Stimulated activated naive B cell treated with anti-CD40 and anti-IgM and Interleukin-4, amounts not matched to agents 10 μg/mL and 1 μg/mL and 100 μg/mL, for 72 hours (primary cell): ENCODE results near the gene DTL.
A peak's percentile ranks its signal among the peaks of the same experiment; 100 is the strongest.

ENCODE experiments used
- ATAC-seq, 2 donors: fragments of 150-1000 bp; cut with Tn5 transposase; replicated peaks; 2 replicates each; pipeline ENCODE4 v1.10.0; 2021; ENCODE audit warnings: moderate library complexity in 1 of 2
- DNase-seq: peaks from one replicate; pipeline ENCODE4 v3.0.0; 2021
- H3K27ac Mint-ChIP-seq: one replicate; pipeline ENCODE4 v1.8.0; 2022; ENCODE audit warnings: mild to moderate bottlenecking, mixed read lengths
- H3K27me3 Mint-ChIP-seq, 2 donors: one replicate each; pipeline ENCODE4 v1.8.0; 2022; ENCODE audit warnings: mixed read lengths in 2 of 2
- H3K36me3 Mint-ChIP-seq, 2 donors: one replicate each; pipeline ENCODE4 v1.8.0; 2022; ENCODE audit warnings: mixed read lengths in 2 of 2, mild to moderate bottlenecking in 1 of 2
- H3K4me1 Mint-ChIP-seq, 2 donors: one replicate each; pipeline ENCODE4 v1.8.0; 2022; ENCODE audit warnings: mixed read lengths in 2 of 2, mild to moderate bottlenecking in 1 of 2
- H3K4me3 Mint-ChIP-seq, 2 donors: one replicate each; pipeline ENCODE4 v1.8.0; 2022; ENCODE audit warnings: mild to moderate bottlenecking in 2 of 2, mixed read lengths in 2 of 2, moderate library complexity in 1 of 2
- H3K9me3 Mint-ChIP-seq, 2 donors: one replicate each; pipeline ENCODE4 v1.8.0; 2022; ENCODE audit warnings: mixed read lengths in 2 of 2, mild to moderate bottlenecking in 1 of 2

DTL gene

DNA sequence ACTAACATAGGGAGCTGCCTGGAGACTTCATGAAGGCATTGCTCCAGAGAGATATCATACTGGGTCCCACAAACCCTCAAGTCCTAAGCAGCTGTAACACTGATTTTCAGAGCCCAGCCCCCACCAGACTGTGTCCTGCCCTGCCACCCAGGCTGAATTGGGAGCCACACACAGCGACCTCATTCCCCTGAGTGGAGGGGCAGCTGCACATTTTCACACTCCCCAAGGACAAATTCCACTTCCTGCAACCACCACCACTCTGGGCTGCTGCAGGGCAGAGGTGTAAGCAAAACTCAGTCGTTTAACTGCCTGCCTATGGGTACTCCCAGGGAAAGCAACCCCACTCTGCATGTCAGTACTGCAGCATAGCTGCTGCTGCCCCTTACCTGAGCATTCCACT lies 19.8 kb downstream of the DTL start:
- no peak overlapping the region for H3K27ac Mint-ChIP-seq
- no peak overlapping the region for H3K4me3 Mint-ChIP-seq
- H3K9me3 Mint-ChIP-seq: peaks cover 15 to 19% of the 10 kb centered on the region in 2 donors
- ATAC-seq: no peak
- no peak for DNase-seq
- no peaks in the 10 kb centered on the region for H3K4me1 Mint-ChIP-seq
- no peaks in the 10 kb centered on the region for H3K27me3 Mint-ChIP-seq
- peaks cover 52 to 67% of the 10 kb centered on the region in 2 donors for H3K36me3 Mint-ChIP-seq

- peaks cover 15 to 19% of the 10 kb centered on the region in 2 donors for H3K9me3 Mint-ChIP-seq
- no peaks in the 10 kb centered on the region for H3K4me1 Mint-ChIP-seq
- H3K27ac Mint-ChIP-seq: no peak overlapping the region
- no peak overlapping the region for H3K4me3 Mint-ChIP-seq
- ATAC-seq: no peak
- peaks cover 21 to 25% of the 10 kb centered on the region in 2 donors for H3K36me3 Mint-ChIP-seq
- no peaks in the 10 kb centered on the region for H3K27me3 Mint-ChIP-seq
- DNase-seq: no peak
Measured at GRCh38 chr1:212060632-212061472, 25.3 kb downstream of the DTL start.

DNA sequence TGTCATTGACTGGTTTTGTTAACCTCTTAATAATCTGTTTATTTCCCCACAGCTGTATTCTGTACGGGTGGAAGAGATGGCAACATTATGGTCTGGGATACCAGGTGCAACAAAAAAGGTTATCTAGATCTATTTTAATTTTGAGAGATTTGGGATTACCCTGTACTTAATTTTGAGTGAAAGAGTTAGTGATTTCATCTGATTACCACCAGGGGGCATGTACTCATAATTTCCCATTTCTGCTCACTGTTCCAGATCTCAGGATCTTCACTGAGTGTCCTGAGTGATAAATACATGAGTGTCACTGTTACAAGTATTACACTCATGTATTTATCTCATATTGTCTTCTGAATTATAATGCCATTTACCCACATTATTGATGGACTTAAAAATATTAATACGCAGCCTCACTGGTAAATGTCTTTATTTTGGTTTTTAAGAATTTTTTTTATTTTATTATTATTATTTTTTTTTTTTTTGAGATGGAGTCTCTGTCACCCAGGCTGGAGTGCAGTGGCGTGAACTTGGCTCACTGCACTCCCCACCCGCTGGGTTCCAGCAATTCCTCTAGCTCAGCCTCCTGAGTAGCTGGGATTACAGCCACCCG lies 27.4 kb downstream of the DTL start:
- DNase-seq (no peak), ATAC-seq (peak; percentile 38 to 47)
- Mint-ChIP-seq H3K4me3 (no peak overlapping the region), H3K27me3 (no peaks in the 10 kb centered on the region), H3K27ac (no peak overlapping the region), H3K36me3 (peaks cover 6 to 9% of the 10 kb centered on the region in 2 donors), H3K9me3 (peaks cover 0 to 3% of the 10 kb centered on the region in 2 donors), H3K4me1 (no peaks in the 10 kb centered on the region)

DNA sequence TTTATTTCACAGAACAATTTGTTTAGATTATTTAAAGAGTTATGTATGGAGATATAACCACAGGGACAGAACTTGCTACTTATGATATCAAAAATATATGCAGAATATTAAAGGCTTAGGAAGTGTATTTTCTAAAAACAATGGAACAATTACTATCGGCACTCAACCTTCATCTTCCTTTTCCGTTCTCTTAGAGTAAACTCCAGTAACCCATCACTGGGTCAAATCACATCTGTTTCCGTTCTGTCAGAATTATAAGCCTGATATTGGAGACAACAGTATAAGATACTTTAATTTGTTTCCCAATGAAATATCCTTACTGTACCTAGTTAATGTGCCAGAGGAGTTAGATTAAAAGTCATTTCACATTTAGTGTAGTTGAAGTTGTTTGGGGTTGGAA lies 32.2 kb downstream of the DTL start:
- Mint-ChIP-seq H3K27me3 (no peaks in the 10 kb centered on the region), H3K9me3 (no peaks in the 10 kb centered on the region)

DNA sequence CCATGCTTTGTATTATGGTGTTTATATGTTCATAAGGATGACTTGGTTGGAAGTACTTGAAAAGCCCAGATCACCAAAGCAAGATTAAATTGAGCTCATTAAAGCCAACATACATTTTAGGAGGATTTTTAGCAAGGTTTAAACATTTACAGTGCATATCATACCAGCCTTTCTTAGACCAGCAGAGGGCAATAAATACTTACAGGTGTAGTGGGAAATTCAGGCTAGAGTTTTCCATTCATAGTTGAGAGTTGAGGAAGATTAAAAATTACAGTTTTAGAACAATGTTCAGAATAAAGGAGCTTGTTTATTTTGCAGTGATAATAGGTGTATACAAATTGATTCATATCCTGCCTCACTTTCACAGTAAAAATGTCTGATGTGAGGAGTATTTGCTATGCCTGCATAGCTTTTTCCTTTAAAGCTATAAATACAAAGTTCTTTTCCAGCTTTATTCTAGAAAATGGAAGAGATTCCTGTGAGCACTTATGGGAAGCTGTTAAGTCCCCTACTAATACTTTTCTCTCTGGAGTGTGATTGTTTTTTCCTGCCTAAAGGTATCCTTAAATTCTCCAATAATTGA lies 35.3 kb downstream of the DTL start:
- no peak overlapping the region for H3K27ac Mint-ChIP-seq
- H3K4me1 Mint-ChIP-seq: no peaks in the 10 kb centered on the region
- DNase-seq (no peak), ATAC-seq (peak; percentile 47 to 63)
- peaks cover 8 to 16% of the 10 kb centered on the region in 2 donors for H3K36me3 Mint-ChIP-seq
- no peak overlapping the region for H3K4me3 Mint-ChIP-seq
- H3K9me3 Mint-ChIP-seq: no peaks in the 10 kb centered on the region
- no peaks in the 10 kb centered on the region for H3K27me3 Mint-ChIP-seq

More for the DNA sequence above, 32.2 kb downstream of the DTL start:
- Mint-ChIP-seq H3K4me3 (no peak overlapping the region), H3K36me3 (peaks cover 5 to 11% of the 10 kb centered on the region in 2 donors), H3K27ac (no peak overlapping the region), H3K4me1 (no peaks in the 10 kb centered on the region)
- no peak for ATAC-seq
- no peak for DNase-seq

GRCh38 chr1:212072047-212072446 lies 36.5 kb downstream of the DTL start:
- H3K36me3 Mint-ChIP-seq: peaks cover 9 to 15% of the 10 kb centered on the region in 2 donors
- H3K27me3 Mint-ChIP-seq: no peaks in the 10 kb centered on the region
- DNase-seq: no peak
- H3K9me3 Mint-ChIP-seq: no peaks in the 10 kb centered on the region
- no peak for ATAC-seq
- no peak overlapping the region for H3K27ac Mint-ChIP-seq
- H3K4me3 Mint-ChIP-seq: no peak overlapping the region
- no peaks in the 10 kb centered on the region for H3K4me1 Mint-ChIP-seq

DNA sequence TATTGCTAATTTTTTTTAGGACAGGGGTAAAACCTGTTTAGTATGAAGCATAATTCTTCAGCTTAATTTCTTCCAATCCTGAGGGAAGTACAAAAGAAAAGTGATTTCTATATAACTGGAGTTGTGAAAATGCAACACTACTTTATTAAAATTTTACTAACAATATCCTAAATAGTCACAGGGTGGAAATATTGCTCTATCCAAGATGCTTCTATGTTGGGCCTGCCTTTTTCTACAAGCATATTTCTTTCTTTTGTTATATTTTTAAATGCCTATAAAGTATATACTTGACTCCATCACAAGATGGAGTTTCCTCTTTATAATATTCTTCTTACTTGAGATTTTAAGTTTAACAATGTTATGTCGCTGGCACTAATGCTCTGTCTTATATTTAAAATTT lies 37.9 kb downstream of the DTL start:
- no peaks in the 10 kb centered on the region for H3K9me3 Mint-ChIP-seq
- H3K27ac Mint-ChIP-seq: no peak overlapping the region
- no peak for DNase-seq
- peaks cover 8 to 15% of the 10 kb centered on the region in 2 donors for H3K36me3 Mint-ChIP-seq
- no peaks in the 10 kb centered on the region for H3K27me3 Mint-ChIP-seq
- no peak overlapping the region for H3K4me3 Mint-ChIP-seq
- no peak for ATAC-seq
- no peaks in the 10 kb centered on the region for H3K4me1 Mint-ChIP-seq

DNA sequence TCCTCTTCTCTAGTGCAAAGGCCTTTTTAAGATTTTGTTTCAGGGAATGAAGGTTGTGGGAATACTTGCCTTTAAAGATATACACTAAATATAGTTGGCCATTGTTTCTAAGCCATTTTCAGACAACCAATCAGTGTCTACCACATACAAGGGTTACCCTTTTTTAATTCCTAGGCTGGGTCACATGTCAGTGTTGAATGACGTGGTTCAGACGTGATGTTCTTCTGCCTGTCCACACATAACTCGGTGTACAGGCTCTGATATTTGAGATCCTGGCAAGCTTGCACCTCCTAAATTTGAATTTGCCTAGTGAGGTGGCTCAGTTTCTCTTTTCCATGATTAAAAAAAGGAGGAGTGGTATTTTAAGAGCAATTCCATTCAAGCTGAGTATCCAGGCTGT lies 38.8 kb downstream of the DTL start:
- Mint-ChIP-seq H3K4me3 (no peak overlapping the region), H3K36me3 (peaks cover 8 to 15% of the 10 kb centered on the region in 2 donors), H3K27ac (no peak overlapping the region), H3K9me3 (no peaks in the 10 kb centered on the region), H3K4me1 (no peaks in the 10 kb centered on the region), H3K27me3 (no peaks in the 10 kb centered on the region)
- ATAC-seq (no peak), DNase-seq (no peak)

DNA sequence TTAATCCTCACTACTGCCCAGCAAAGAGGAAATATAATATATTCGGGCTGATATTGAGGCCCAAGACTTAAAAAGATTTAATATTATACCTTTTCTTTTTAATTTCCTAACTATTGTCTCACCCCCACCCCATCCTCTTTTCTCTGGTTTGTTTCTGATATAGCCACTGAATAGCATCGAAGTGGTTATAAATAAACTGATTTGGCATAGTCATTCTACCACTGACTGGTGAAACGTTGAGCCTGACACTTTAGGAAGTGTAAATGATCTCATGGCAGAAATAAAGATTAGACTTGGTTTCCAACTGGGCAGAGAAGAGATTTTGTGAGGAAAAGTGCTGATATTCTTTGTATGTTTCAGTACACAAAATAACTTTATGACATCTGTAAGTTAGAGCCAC lies 39.3 kb downstream of the DTL start:
- no peaks in the 10 kb centered on the region for H3K9me3 Mint-ChIP-seq
- H3K36me3 Mint-ChIP-seq: peaks cover 8 to 15% of the 10 kb centered on the region in 2 donors
- H3K4me3 Mint-ChIP-seq: no peak overlapping the region
- H3K27ac Mint-ChIP-seq: no peak overlapping the region
- H3K4me1 Mint-ChIP-seq: no peaks in the 10 kb centered on the region
- H3K27me3 Mint-ChIP-seq: no peaks in the 10 kb centered on the region
- DNase-seq: no peak
- no peak for ATAC-seq

GRCh38 chr1:212077028-212077427 lies 41.5 kb downstream of the DTL start:
- no peak overlapping the region for H3K27ac Mint-ChIP-seq
- H3K27me3 Mint-ChIP-seq: no peaks in the 10 kb centered on the region
- H3K4me3 Mint-ChIP-seq: no peak overlapping the region
- H3K9me3 Mint-ChIP-seq: no peaks in the 10 kb centered on the region
- no peaks in the 10 kb centered on the region for H3K4me1 Mint-ChIP-seq
- DNase-seq (no peak), ATAC-seq (no peak)
- peaks cover 9% of the 10 kb centered on the region in 2 donors for H3K36me3 Mint-ChIP-seq

GRCh38 chr1:212078826-212079225 lies 43.3 kb downstream of the DTL start:
- no peak overlapping the region for H3K4me3 Mint-ChIP-seq

DNA sequence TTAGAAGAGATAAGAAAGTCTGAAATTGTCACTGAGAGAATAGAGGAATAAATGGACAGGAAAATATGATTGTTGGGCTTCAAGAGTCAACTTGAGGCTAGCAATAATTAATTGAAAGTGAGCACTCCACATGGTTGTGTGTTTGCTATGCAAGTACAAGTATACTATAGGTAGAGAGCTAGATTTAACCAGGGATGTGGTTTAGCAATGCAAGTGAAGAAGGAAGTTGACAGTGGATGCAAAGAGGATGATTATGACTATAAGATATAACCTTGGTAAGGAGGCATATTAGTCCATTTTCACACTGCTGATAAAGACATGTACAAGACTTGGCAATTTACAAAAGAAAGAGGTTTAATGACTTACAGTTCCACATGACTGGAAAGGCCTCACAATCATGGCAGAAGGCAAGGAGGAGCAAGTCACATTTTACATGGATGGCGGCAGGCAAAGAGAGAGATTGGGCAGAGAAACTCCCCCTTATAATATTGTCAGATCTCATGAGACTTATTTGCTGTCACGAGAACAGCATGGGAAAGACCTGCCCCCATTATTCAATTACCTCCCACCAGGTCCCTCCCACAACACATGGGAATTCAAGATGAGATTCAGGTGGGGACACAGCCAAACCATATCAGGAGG lies 47.3 kb downstream of the DTL start:
- H3K36me3 Mint-ChIP-seq: peaks cover 7 to 17% of the 10 kb centered on the region in 2 donors
- no peak for ATAC-seq

More at GRCh38 chr1:212078826-212079225, 43.3 kb downstream of the DTL start:
- H3K9me3 Mint-ChIP-seq: no peaks in the 10 kb centered on the region
- H3K4me1 Mint-ChIP-seq: no peaks in the 10 kb centered on the region
- peaks cover 7 to 9% of the 10 kb centered on the region in 2 donors for H3K36me3 Mint-ChIP-seq
- no peaks in the 10 kb centered on the region for H3K27me3 Mint-ChIP-seq
- no peak for DNase-seq
- H3K27ac Mint-ChIP-seq: no peak overlapping the region
- ATAC-seq: no peak

GRCh38 chr1:212089560-212090163 lies 54.1 kb downstream of the DTL start:
- Mint-ChIP-seq H3K27ac (peak overlapping the region; percentile 22), H3K36me3 (peaks cover 32 to 52% of the 10 kb centered on the region in 2 donors), H3K27me3 (no peaks in the 10 kb centered on the region), H3K4me3 (no peak overlapping the region), H3K4me1 (peaks cover 13 to 14% of the 10 kb centered on the region in 2 donors), H3K9me3 (peaks cover 0 to 9% of the 10 kb centered on the region in 2 donors)
- ATAC-seq (peak; percentile 66 to 86), DNase-seq (peak; percentile 2)

More for the DNA sequence above, 47.3 kb downstream of the DTL start:
- H3K9me3 Mint-ChIP-seq: no peaks in the 10 kb centered on the region
- no peaks in the 10 kb centered on the region for H3K27me3 Mint-ChIP-seq
- H3K4me1 Mint-ChIP-seq: peaks cover 0 to 3% of the 10 kb centered on the region in 2 donors
- DNase-seq: no peak
- H3K27ac Mint-ChIP-seq: no peak overlapping the region
- no peak overlapping the region for H3K4me3 Mint-ChIP-seq
